Renal cortical epithelial cell (primary cell): ENCODE data around the gene PEX26. TPM values are rescaled to one million over a fixed set of nuclear protein-coding genes. Genes with fewer than 3 reads are reported as not detected.
A peak's percentile ranks its signal among the peaks of the same experiment; 100 is the strongest.
"Not testable (repeated sequence)": the region's sequence is repeated elsewhere in the genome, so short reads cannot be mapped to it uniquely, and the experiment has no call there.

ENCODE experiments used
- DNase-seq: peaks from one replicate; pipeline ENCODE4 v3.0.0-alpha.2; 2011; ENCODE audit warnings: low read depth
- total RNA-seq: library from RNA; depleted of rRNA; stranded (reverse); fragments of >200 nt; gene quantifications from 2 replicates; pipeline ENCODE4 v1.2.3, GENCODE V29; 2014

The PEX26 gene
- total RNA-seq, result 42.7 and 47.0 TPM in 2 replicates

DNA sequence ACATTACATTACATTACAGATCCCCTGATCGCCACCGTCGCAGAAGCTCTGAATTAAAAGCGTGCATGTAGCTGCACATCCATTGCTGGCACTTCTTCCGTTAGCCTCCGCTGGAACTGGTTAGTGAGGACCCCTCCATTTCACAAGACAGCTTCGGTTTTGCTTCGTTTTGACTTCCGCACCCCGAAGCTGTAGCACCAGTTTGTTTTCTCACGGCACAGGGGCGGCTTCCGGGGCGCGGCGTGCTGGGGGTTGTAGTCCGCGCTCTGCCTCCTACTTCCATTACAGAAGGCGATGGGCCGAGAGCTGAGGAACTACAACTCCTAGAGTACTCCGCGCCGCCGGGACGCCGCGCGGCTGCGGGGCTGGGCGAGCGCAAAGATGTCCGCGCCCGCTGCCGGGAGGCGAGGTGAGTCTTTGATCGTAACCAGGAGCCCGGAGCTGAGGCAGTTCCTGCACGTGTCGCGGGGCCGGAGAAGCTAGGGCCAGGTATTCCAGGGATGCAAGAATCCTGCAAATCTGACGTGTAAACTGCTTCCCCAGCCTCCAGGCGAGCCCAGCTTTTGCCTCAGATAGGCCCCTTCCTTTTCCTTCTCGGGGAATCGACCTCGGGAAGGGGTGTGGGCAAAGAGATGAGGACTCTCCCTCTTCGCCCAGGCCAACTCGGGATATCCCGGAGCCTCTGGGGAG, at the start of gene PEX26:
Gene PEX26 (plus strand): TSS at position 352 of the 690 bp plus-strand sequence. CDS start 387 bp downstream, outside the sequence.
- peak; percentile 87 for DNase-seq

- DNase-seq, result no peak
Measured at GRCh38 chr22:18028817-18029527, 48.8 kb upstream of the PEX26 start.

GRCh38 chr22:18029686-18030267, 48.0 kb upstream of the PEX26 start:
- no peak for DNase-seq

- DNase-seq, result peak; percentile 97
Measured at GRCh38 chr22:18031695-18032454, 45.9 kb upstream of the PEX26 start.

GRCh38 chr22:18032455-18033101, 45.2 kb upstream of the PEX26 start:
- DNase-seq, result peak; percentile 87

- peak; percentile 37 for DNase-seq
Measured at GRCh38 chr22:18033204-18033998, 44.4 kb upstream of the PEX26 start.

DNA sequence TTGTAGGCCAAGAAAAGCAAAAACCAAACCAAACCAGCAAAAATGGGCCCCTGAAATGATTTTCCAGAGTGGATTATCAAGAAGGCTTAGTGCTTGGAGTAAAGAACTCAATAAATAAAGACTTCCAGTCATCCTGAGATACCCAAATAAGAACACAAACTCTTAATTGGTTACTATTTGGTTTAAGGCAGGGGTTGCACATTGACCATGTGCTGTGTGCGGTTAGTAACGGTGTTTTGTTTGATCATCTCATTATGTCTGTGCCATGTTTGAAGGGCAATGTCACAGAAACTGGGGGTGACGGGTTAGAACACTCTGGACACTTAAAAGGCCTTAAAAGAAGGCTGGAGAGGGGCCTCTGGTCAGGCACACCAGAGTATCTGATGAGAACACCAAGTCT, 43.7 kb upstream of the PEX26 start:
- DNase-seq, result peak; percentile 67

DNA sequence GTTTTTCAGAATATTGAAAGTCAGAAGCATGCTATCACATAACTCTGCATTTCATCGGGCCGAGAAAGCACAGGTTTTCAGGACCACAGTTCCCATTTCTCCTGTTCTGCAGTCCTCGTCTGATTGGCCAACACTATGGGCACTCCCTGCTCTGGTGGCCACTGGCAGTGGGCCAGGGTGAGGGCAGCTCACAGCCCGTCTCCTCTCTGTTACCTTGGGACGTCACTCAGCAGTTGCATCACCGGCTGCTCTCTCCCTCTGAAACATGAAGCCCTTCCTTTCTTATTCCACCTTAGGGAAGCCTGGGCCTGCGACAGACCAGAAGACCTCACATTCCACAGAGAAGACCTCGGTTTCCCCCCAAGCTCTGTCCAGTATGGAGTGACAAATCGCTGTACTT, 42.0 kb upstream of the PEX26 start:
- DNase-seq, result peak; percentile 88

GRCh38 chr22:18040898-18041297, 36.9 kb upstream of the PEX26 start:
- DNase-seq, result not testable (repeated sequence)

GRCh38 chr22:18042685-18043084, 35.1 kb upstream of the PEX26 start:
- DNase-seq, result no peak

DNA sequence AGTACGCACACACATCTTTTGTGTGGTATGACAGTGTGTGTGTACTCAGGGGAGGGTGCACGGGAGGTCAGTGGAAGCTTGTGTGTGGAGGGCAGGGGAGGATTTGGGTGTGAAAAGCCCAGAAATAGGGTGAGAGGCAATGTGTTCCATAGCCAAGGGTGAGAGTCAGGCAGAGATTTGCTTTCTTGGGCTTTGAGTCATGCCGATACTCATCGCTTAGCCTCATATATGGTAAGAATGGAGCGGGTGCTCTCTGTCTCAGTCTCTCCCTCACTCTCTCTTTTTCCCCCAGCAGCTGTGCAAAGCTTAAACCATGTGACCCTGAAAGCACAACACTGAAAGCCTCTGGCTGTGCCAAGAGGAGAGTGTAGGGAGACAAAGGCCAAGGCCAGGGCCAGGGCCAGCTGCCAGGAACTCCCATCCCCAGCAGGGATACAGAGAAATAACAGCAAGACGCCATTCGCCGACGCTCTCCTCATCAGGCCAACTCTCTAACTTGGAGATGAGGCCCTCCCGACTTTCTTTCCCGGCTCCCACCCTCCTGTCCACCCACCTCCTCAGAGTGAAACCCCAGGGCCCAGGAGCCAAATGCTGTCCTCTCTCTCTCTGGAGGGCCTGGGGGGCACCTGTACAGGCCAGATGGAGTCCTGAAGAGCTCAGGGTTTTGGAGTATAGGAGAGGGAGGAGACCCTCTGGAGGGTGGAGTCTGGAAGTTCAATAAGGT, 33.1 kb upstream of the PEX26 start:
- no peak for DNase-seq

GRCh38 chr22:18045794-18046193, 32.0 kb upstream of the PEX26 start:
- DNase-seq, result no peak

DNA sequence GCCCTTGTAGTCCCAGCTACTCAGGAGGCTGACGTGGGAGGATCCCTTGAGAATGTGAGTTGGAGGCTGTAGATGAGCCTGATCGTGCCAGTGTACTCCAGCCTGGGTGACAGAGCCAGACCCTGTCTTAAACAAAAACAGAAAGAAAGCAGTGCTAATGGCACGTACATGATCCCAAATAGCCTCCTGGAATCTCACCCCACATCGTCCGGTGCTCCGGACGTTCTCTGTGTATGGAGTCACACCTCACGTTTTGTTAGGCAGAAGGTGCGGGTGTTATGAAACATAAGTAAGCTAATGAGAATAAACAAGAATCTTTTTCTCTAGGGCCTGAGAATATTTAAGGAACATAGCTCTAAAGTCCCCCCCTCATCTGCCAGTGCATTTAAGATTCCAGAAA, 29.7 kb upstream of the PEX26 start:
- no peak for DNase-seq

- DNase-seq, result no peak
Measured at GRCh38 chr22:18048441-18048898, 29.3 kb upstream of the PEX26 start.

- no peak for DNase-seq
Measured at GRCh38 chr22:18050065-18050464, 27.7 kb upstream of the PEX26 start.

DNA sequence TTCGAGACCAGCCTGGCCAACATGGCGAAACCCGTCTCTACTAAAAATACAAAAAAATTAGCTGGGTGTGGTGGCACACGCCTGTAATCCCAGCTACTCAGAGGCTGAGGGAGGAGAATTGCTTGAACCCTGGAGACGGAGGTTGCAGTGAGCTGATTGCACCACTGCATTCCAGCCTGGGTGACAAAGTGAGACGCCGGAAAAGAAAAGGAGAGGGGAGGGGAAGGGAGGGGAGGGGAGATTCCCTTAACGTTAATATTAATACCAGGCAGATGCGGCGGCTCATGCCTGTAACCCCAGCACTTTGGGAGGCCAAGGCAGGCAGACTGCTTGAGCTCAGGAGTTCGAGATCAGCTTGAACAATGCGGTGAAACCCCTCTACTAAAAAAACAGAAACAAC, 26.7 kb upstream of the PEX26 start:
- DNase-seq, result not testable (repeated sequence)

GRCh38 chr22:18053216-18053946, 24.4 kb upstream of the PEX26 start:
- not testable (repeated sequence) for DNase-seq

DNA sequence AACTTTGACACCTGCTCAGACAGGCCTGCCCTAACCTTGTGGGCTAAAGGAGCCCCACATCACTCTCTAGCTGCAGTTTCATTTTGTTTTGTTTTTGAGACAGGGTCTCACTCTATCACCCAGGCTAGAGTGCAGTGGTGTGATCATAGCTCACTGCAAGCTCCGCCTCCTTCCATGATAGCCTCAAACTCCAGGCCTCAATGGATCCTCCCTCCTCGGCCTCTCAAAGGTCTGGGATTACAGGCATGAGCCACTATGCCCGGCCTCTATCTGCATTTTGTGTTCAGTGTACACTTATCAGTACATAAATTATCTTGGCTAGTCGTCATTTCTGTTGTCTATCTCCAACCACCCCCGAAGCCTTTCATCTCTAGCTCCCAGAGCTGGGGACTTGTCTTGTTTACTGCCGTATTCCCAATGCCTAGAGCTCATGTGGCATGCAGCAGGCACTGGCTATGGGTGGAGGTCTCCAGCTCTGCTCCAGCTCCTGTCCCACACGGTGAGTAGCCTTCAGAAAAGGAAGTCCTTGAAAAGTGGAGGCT, 22.1 kb upstream of the PEX26 start:
- DNase-seq, result no peak

DNA sequence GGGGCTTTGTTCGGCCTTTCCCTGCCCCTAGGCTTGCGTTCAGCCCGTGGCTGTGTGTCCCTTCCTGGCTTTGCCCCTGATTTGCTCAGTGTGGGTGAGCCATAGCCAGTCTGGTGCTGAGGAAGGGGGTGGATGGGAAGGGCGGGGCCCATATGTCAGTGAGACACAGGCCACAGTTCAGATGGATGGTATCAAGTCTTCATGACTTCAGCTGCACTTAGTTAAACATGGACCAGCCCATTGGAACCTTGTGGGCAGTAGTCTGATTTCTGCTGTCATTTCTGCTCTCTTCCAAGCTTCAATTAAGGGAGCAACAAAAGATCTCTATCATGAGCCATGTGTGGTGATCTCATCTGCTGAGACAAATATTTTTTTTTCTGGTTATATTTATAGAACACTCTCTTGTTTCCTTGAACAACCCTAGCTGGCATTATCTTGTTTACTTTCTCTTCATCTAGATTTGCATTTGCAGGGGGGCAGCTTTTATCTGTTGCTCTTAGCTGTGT, 21.6 kb upstream of the PEX26 start:
- peak; percentile 56 for DNase-seq
